ENCODE measurements around the gene CELF2.

Gene CELF2

GRCh38 chr10:11282156-11282555 lies 264.5 kb downstream of the CELF2 start:
- Histone ChIP-seq H4K20me1 (ENCODE audit: insufficient read depth, low read length) (no peaks in the 10 kb centered on the region), H3K4me2 (ENCODE audit: insufficient read depth, low read length) (no peak overlapping the region), H3K9ac (ENCODE audit: low read depth, low read length) (no peak overlapping the region), H2AFZ (ENCODE audit: low read depth, low read length) (no peak overlapping the region), H3K9me3 (ENCODE audit: insufficient read depth, low read length, severe bottlenecking) (no peaks in the 10 kb centered on the region), H3K36me3 (ENCODE audit: insufficient read depth, low read length) (peaks cover 77% of the 10 kb centered on the region), H3K4me3 (ENCODE audit: low read depth in 1 of 2, low read length in 2 of 2) (no peak overlapping the region), H3K4me1 (ENCODE audit: insufficient read depth, low read length) (no peaks in the 10 kb centered on the region), H3K27me3 (ENCODE audit: insufficient read depth, low read length, poor library complexity) (no peaks in the 10 kb centered on the region), H3K79me2 (ENCODE audit: insufficient read depth, low read length) (no peaks in the 10 kb centered on the region), H3K27ac (ENCODE audit: low read length) (no peak overlapping the region)
- TF ChIP-seq, protein P1, sequence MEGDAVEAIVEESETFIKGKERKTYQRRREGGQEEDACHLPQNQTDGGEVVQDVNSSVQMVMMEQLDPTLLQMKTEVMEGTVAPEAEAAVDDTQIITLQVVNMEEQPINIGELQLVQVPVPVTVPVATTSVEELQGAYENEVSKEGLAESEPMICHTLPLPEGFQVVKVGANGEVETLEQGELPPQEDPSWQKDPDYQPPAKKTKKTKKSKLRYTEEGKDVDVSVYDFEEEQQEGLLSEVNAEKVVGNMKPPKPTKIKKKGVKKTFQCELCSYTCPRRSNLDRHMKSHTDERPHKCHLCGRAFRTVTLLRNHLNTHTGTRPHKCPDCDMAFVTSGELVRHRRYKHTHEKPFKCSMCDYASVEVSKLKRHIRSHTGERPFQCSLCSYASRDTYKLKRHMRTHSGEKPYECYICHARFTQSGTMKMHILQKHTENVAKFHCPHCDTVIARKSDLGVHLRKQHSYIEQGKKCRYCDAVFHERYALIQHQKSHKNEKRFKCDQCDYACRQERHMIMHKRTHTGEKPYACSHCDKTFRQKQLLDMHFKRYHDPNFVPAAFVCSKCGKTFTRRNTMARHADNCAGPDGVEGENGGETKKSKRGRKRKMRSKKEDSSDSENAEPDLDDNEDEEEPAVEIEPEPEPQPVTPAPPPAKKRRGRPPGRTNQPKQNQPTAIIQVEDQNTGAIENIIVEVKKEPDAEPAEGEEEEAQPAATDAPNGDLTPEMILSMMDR (IDR thresholded peaks at IDR 0.05; ENCODE audit: borderline replicate concordance, extremely low read depth, low read length, poor library complexity, severe bottlenecking): no peak
- no peak for TF ChIP-seq EZH2 (IDR thresholded peaks at IDR 0.05; ENCODE audit: borderline replicate concordance, low read depth, low read length, severe bottlenecking)
- no peak for DNase-seq
- ATAC-seq (ENCODE audit: insufficient read depth, low read depth): 0 out of 3 replicates have a peak, but pooled peaks have one; percentile 24

- H3K27ac ChIP-seq (ENCODE audit: low read length): no peak overlapping the region
- no peak for ATAC-seq (ENCODE audit: insufficient read depth, low read depth)
These were observed 265.0 kb downstream of the CELF2 start for GRCh38 chr10:11282661-11283060.

GRCh38 chr10:11284291-11285085 lies 266.8 kb downstream of the CELF2 start:
- Histone ChIP-seq H3K4me1 (ENCODE audit: insufficient read depth, low read length) (no peaks in the 10 kb centered on the region), H3K9me3 (ENCODE audit: insufficient read depth, low read length, severe bottlenecking) (no peaks in the 10 kb centered on the region), H3K9ac (ENCODE audit: low read depth, low read length) (no peak overlapping the region), H3K79me2 (ENCODE audit: insufficient read depth, low read length) (no peaks in the 10 kb centered on the region), H4K20me1 (ENCODE audit: insufficient read depth, low read length) (no peaks in the 10 kb centered on the region), H3K4me3 (ENCODE audit: low read depth in 1 of 2, low read length in 2 of 2) (no peak overlapping the region), H2AFZ (ENCODE audit: low read depth, low read length) (no peak overlapping the region), H3K27ac (ENCODE audit: low read length) (no peak overlapping the region), H3K27me3 (ENCODE audit: insufficient read depth, low read length, poor library complexity) (no peaks in the 10 kb centered on the region), H3K4me2 (ENCODE audit: insufficient read depth, low read length) (no peak overlapping the region), H3K36me3 (ENCODE audit: insufficient read depth, low read length) (peaks cover 84% of the 10 kb centered on the region)
- no peak for ATAC-seq (ENCODE audit: insufficient read depth, low read depth)
- TF ChIP-seq, protein P1 (IDR thresholded peaks at IDR 0.05; ENCODE audit: borderline replicate concordance, extremely low read depth, low read length, poor library complexity, severe bottlenecking): no peak
- no peak for TF ChIP-seq EZH2 (IDR thresholded peaks at IDR 0.05; ENCODE audit: borderline replicate concordance, low read depth, low read length, severe bottlenecking)
- no peak for DNase-seq

More at GRCh38 chr10:11282661-11283060, 265.0 kb downstream of the CELF2 start:
- H2AFZ ChIP-seq (ENCODE audit: low read depth, low read length): no peak overlapping the region
- H3K9ac ChIP-seq (ENCODE audit: low read depth, low read length): no peak overlapping the region
- TF ChIP-seq, protein P1 (IDR thresholded peaks at IDR 0.05; ENCODE audit: borderline replicate concordance, extremely low read depth, low read length, poor library complexity, severe bottlenecking): no peak
- no peak for TF ChIP-seq EZH2 (IDR thresholded peaks at IDR 0.05; ENCODE audit: borderline replicate concordance, low read depth, low read length, severe bottlenecking)
- no peak overlapping the region for H3K4me2 ChIP-seq (ENCODE audit: insufficient read depth, low read length)
- H3K4me3 ChIP-seq (ENCODE audit: low read depth in 1 of 2, low read length in 2 of 2): no peak overlapping the region
- H3K4me1 ChIP-seq (ENCODE audit: insufficient read depth, low read length): no peaks in the 10 kb centered on the region
- DNase-seq: no peak
- H3K9me3 ChIP-seq (ENCODE audit: insufficient read depth, low read length, severe bottlenecking): no peaks in the 10 kb centered on the region
- H4K20me1 ChIP-seq (ENCODE audit: insufficient read depth, low read length): no peaks in the 10 kb centered on the region
- H3K79me2 ChIP-seq (ENCODE audit: insufficient read depth, low read length): no peaks in the 10 kb centered on the region
- H3K36me3 ChIP-seq (ENCODE audit: insufficient read depth, low read length): peaks cover 77% of the 10 kb centered on the region
- H3K27me3 ChIP-seq (ENCODE audit: insufficient read depth, low read length, poor library complexity): no peaks in the 10 kb centered on the region

Measured in DND-41 (cell line).